Body of pancreas (tissue), 4 donors: ENCODE measurements around the gene DYNLT5. TPM values are rescaled to one million over a fixed set of nuclear protein-coding genes. Genes with fewer than 3 reads are reported as not detected.

ENCODE experiments used
- ATAC-seq: fragments of 150-250 bp; one replicate; pipeline ENCODE4 v1.9.1; 2016
- DNase-seq, 4 donors: peaks; one replicate each; pipeline ENCODE4 v3.0.0-alpha.2; 2019
- H3K27ac ChIP-seq, 4 donors: fragments of 200-600 bp; sonication (generic); 1 replicate in 3 of 4; 2 replicates in 1 of 4; pipeline versions ENCODE4 v1.5.1 to v1.6.1; 2016 to 2019; ENCODE audit warnings: mild to moderate bottlenecking in 1 of 4, mixed read lengths in 1 of 4, moderate library complexity in 1 of 4
- H3K27me3 ChIP-seq, 2 donors: fragments of 200-600 bp; sonication (generic); one replicate each; pipeline ENCODE4 v1.6.0; 2016; ENCODE audit warnings: mild to moderate bottlenecking in 1 of 2
- H3K36me3 ChIP-seq, 2 donors: fragments of 200-600 bp; sonication (generic); replicated peaks in 1 of 2; 2 replicates each; pipeline ENCODE4 v1.5.1; 2016; ENCODE audit warnings: low read depth in 2 of 2; ENCODE audit not compliant: insufficient read depth in 1 of 2
- H3K4me1 ChIP-seq: fragments of 200-600 bp; sonication (generic); one replicate; pipeline ENCODE4 v1.6.0; 2016
- H3K4me3 ChIP-seq, 2 donors: fragments of 200-600 bp; sonication (generic); 1 replicate in 1 of 2; 2 replicates in 1 of 2; pipeline ENCODE4 v1.5.1; 2016 to 2019
- H3K9me3 ChIP-seq, 3 donors: fragments of 200-600 bp; sonication (generic); 1 replicate in 2 of 3; 2 replicates in 1 of 3; pipeline ENCODE4 v1.5.1; 2016
- CTCF ChIP-seq, 7 experiments: fragments of 450-650 bp in 4 of 7; fragments of 200-600 bp in 3 of 7; sonication (generic) in 3 of 7; IDR thresholded peaks; one replicate each; pipeline ENCODE4 v1.5.1; 2016 to 2019; ENCODE audit warnings: antibody characterized with exemption in 7 of 7
- POLR2A ChIP-seq, 3 donors: fragments of 450-650 bp; IDR thresholded peaks; one replicate each; pipeline ENCODE4 v1.6.1; 2016; ENCODE audit warnings: antibody characterized with exemption in 3 of 3, mild to moderate bottlenecking in 2 of 3
- WGBS, 2 donors: methylation state at CpG; one replicate each; pipeline ENCODE4 v1.1.5; 2017; 5-methylcytosine and 5-hydroxymethylcytosine counted together
- intact Hi-C: fragments of 100-400 bp; cut with DNase I; formaldehyde crosslinking; loops from one replicate; pipeline ENCODE4 v1.15.1; 2023
- total RNA-seq, 2 donors: library from RNA; depleted of rRNA; stranded (reverse); fragments of >200 nt; gene quantifications; one replicate each; pipeline ENCODE4 v1.1.0, GENCODE V29; 2016

DYNLT5 gene
- total RNA-seq, 2 donors from 2014 or later = not detected

GRCh38 chr1:66774438-66774837 lies 22.2 kb downstream of the DYNLT5 start:
- TF ChIP-seq CTCF (IDR thresholded peaks at IDR 0.05) (no peak), POLR2A (IDR thresholded peaks at IDR 0.05) (no peak)
- Histone ChIP-seq H3K4me1 (no peaks in the 10 kb centered on the region), H3K27me3 (no peaks in the 10 kb centered on the region), H3K36me3 (no peaks in the 10 kb centered on the region), H3K4me3 (no peak overlapping the region), H3K9me3 (no peaks in the 10 kb centered on the region), H3K27ac (no peak overlapping the region)
- WGBS, 2 donors = 28 to 45% methylated on average over 2 of the region's 2 CpGs
- DNase-seq (no peak), ATAC-seq (no peak)
- intact Hi-C loops = no loop called here

- no peaks in the 10 kb centered on the region for H3K9me3 ChIP-seq
- DNase-seq (no peak), ATAC-seq (no peak)
- TF ChIP-seq POLR2A (IDR thresholded peaks at IDR 0.05) = no peak
- H3K27ac ChIP-seq = no peak overlapping the region
- H3K36me3 ChIP-seq = no peaks in the 10 kb centered on the region
- no peaks in the 10 kb centered on the region for H3K27me3 ChIP-seq
- WGBS, 2 donors = 86 to 89% methylated on average over 3 of the region's 3 CpGs
- intact Hi-C loops = no loop called here
- H3K4me1 ChIP-seq = no peaks in the 10 kb centered on the region
- no peak overlapping the region for H3K4me3 ChIP-seq
Observed at GRCh38 chr1:66775646-66776045, 23.4 kb downstream of the DYNLT5 start.

GRCh38 chr1:66777831-66778230 lies 25.6 kb downstream of the DYNLT5 start:
- ATAC-seq = no peak
- Histone ChIP-seq H3K36me3 (no peaks in the 10 kb centered on the region), H3K9me3 (no peaks in the 10 kb centered on the region), H3K27ac (no peak overlapping the region), H3K4me1 (no peaks in the 10 kb centered on the region), H3K4me3 (no peak overlapping the region), H3K27me3 (no peaks in the 10 kb centered on the region)
- intact Hi-C loops = no loop called here
- WGBS, 2 donors = 60 to 65% methylated on average over 3 of the region's 3 CpGs
- no peak for DNase-seq
- no peak for TF ChIP-seq CTCF (IDR thresholded peaks at IDR 0.05)
- TF ChIP-seq POLR2A (IDR thresholded peaks at IDR 0.05) = no peak

GRCh38 chr1:66778266-66778665 lies 26.0 kb downstream of the DYNLT5 start:
- ATAC-seq (no peak), DNase-seq (no peak)
- TF ChIP-seq CTCF (IDR thresholded peaks at IDR 0.05) (no peak), POLR2A (IDR thresholded peaks at IDR 0.05) (no peak)
- intact Hi-C loops = no loop called here
- Histone ChIP-seq H3K4me1 (no peaks in the 10 kb centered on the region), H3K27ac (no peak overlapping the region), H3K9me3 (no peaks in the 10 kb centered on the region), H3K36me3 (no peaks in the 10 kb centered on the region), H3K4me3 (no peak overlapping the region), H3K27me3 (no peaks in the 10 kb centered on the region)
- WGBS, 2 donors = 62 to 67% methylated on average over 4 of the region's 4 CpGs

- WGBS, 2 donors = 78 to 80% methylated on average over 4 of the region's 4 CpGs
- H3K27me3 ChIP-seq = no peaks in the 10 kb centered on the region
- H3K4me1 ChIP-seq = no peaks in the 10 kb centered on the region
- ATAC-seq (no peak), DNase-seq (no peak)
- H3K4me3 ChIP-seq = no peak overlapping the region
- TF ChIP-seq CTCF (IDR thresholded peaks at IDR 0.05) (no peak), POLR2A (IDR thresholded peaks at IDR 0.05) (no peak)
- no peak overlapping the region for H3K27ac ChIP-seq
- no peaks in the 10 kb centered on the region for H3K36me3 ChIP-seq
- intact Hi-C loops = no loop called here
- H3K9me3 ChIP-seq = no peaks in the 10 kb centered on the region
Observed at GRCh38 chr1:66778969-66779368, 26.7 kb downstream of the DYNLT5 start.
